ENCODE results near the gene PCBP3.
"Not testable (repeated sequence)": the region's sequence is repeated elsewhere in the genome, so short reads cannot be mapped to it uniquely, and the experiment has no call there.

Gene PCBP3

DNA sequence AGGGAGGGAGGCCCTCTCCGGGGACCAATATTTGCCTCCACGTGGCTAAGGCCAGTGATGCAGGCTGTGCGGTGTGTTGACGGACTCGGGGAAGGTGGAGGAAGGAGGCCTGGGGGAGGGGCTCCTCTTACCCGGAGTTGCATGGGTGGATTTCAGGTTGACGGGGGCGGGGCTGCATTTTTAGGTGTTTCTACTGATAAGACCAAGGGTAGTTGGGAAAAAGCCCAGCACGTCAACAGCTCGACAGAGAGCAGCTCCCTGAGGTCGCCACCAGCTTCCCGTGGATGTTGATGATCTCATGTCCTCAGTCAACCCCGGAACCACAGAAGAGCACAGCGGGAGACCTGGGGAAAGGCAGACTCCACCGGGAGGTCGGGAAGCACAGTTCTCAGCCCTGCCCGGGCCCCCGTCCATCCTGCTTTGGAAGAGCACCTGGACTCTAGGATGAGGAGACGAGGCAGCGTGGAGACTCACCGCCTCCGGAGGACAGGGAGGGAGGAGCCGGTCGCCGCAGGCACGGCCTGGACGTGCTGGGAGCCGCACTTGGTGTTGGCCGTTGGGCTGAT lies 305.1 kb downstream of the PCBP3 start:
- no peak for DNase-seq (ENCODE audit: low spot score)

DNA sequence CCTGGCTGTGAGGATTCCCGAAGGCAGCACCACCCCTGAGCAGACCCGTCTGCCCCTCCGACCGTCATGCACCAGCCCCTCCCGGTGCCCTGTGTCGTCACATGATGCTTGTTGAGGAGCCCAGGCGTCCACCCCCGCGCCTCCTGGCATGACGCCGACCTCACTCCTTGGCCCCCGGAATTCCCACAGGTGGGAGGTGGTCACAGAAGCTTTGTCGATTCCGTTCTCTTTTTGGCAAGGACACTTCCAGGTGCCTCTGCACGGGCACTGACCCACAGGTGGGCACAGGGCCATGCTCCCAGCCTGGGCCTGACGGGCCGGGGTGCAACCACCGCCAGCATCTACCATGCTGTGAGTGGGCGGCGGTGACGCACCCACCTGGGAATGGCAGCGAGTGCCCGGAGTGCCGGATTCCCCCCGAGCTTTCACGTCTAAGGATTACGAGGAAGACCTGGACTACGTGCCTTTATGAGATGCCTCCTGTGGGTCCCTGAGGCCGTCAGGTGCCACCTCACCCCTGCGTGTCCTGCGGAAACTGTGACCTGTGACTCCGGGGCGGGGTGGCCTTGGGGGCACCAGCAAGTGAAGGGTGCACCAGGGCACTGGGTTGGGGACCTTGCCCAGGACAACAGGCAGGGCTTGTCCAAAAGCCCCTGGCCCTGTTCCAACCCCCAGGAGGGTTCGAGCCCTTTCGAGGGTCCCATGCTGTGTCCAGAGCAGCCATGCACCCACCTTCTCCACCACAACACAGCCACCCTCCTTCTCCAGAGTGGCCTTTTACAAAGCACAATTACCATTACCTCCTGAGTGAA lies 306.6 kb downstream of the PCBP3 start:
- no peak for DNase-seq (ENCODE audit: low spot score)

DNA sequence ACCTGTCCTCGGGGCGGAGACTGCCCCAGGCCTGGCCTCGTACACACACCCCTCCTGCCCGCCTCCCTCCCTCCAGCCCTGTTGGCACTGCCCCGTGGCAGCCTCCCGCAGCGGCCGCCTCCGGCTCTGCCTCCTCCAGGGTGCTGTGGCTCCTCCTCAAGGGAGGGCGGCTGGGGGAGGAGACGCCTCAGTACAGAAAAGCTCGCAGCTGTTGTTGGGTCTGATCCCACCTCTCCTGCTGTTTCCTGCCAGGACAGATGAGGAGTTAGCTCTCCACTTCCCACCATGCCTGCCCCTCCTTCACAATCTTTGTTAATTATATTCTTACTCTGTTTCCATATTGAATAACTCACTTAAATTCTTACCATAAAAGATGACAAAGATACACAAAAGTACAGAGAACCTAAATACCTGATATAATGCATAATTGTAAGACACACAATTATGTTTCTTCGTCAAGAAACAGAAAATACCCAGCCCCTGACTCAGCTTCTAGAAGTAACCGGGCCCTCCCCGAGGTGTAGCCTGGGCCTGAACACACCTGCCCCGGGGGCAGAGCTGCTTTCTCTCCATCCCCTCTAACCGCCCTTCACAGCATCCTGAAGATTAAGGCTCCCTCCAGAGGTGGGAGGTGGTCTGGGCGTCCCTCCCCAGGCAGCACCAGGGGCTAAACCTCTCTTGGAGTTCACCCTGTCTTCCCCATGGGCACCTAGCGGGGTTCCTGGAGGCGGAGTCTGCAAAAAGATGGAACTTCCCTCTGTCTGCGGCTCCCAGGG lies 307.4 kb downstream of the PCBP3 start:
- DNase-seq (ENCODE audit: low spot score) = no peak

DNA sequence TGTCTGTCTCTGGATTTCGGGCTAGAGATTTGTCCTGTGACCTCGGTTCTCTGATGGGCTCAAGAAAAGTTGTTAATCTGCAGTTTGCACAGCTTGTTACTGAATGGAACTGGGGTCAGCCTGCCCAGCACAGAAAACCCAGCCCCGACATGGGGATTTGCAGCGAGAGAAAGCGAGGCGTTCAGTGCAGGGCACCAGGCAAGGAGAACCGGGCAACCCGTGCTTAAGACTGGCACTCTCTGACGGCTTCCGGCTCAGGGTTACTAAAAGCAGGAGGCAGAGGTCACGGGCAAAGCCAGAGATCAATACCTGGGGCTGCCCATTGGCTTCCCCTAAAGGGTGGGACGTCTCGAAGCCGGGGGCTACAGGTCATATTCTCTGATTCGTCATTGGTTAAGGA lies 308.2 kb downstream of the PCBP3 start:
- no peak for DNase-seq (ENCODE audit: low spot score)

DNA sequence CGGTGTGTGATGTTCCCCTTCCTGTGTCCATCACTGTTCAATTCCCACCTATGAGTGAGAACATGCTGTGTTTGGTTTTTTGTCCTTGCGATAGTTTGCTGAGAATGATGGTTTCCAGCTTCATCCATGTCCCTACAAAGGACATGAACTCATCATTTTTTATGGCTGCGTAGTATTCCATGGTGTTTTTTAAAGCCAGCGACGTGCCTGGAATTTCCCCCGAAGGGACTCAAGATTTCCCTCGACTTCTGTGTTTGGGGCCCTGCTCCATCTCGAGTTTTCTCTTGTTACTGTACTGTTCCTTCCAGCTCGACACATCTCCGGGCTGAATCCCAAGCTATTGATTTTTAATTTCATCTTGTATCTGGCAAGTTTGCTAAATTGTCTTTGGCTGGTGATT lies 309.0 kb downstream of the PCBP3 start:
- DNase-seq (ENCODE audit: low spot score) = not testable (repeated sequence)

DNA sequence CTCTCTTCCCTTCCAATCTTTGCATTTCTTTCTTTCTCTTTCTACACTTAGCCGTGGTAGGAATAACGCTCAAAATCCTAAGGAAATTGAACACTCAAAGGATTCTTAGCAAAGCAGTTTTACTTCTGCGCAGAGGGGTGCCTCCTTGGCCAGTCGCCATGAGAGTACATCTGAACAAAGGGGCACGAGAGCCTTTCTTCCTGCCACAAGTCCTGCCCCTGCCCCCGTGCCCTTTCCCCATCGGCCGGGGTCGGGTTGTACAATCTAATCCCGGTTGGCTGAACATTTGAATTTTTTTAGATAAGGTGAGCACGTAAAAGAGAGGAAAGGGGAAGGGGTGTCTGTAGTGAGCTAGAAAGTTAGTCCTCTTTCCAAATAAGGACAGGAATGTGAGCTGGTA lies 309.4 kb downstream of the PCBP3 start:
- DNase-seq (ENCODE audit: low spot score) = no peak

DNA sequence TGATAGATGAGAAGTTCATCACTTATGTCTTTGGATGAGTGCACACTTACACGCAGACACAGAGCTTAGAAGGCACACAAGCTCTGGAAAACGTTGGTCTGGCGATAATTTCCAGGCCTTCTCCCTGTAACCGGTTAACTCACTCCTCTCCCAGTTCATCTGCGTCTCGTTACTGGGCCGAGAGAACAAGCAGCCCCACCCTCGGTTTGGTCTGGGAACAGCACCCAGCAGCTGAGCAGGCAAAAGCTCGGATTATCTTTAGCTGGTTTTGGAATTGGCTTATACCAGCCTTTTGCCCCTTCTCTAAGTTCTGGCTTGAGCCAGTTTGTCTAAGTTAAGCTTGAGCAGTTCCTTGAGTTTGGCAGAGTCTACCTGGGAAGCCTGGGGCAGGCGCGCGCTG lies 310.7 kb downstream of the PCBP3 start:
- DNase-seq (ENCODE audit: low spot score) = no peak

DNA sequence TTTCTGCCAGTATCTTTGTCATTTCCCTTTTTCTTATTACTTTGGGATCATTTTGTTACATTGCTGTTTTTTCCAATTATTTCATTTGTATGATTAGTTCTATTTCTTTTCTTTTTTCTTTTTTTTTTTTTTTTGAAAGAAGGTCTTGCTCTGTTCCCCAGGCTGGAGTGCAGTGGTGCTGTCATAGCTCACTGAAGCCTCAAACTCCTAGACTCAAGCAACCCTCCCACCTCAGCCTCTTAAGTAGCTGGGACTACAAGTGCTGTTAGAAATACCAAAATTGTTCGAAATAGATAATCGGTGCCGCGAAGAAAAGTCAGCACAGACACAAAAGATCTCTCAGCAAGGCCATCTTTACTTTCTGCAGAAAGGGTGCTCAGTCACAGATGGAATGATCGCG lies 311.4 kb downstream of the PCBP3 start:
- DNase-seq (ENCODE audit: low spot score) = no peak

DNA sequence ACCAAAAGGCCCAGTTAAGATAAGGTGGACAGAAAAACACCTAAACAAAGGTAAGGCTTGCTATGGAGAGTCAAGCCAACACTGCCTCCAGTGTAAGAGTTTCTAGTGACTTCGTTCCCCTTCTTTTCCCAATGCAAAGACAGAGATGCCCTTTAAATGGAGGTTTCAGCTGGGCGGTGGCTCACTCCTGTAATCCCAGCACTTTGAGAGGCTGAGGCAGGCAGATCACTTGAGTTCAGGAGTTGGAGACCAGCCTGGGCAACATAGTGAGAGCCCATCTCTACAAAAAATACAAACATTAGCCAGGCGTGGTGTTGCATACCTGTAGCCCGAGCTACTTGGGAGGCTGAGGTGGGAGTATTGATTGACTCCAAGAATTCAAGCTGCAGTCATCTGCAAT lies 314.0 kb downstream of the PCBP3 start:
- no peak for DNase-seq (ENCODE audit: low spot score)

DNA sequence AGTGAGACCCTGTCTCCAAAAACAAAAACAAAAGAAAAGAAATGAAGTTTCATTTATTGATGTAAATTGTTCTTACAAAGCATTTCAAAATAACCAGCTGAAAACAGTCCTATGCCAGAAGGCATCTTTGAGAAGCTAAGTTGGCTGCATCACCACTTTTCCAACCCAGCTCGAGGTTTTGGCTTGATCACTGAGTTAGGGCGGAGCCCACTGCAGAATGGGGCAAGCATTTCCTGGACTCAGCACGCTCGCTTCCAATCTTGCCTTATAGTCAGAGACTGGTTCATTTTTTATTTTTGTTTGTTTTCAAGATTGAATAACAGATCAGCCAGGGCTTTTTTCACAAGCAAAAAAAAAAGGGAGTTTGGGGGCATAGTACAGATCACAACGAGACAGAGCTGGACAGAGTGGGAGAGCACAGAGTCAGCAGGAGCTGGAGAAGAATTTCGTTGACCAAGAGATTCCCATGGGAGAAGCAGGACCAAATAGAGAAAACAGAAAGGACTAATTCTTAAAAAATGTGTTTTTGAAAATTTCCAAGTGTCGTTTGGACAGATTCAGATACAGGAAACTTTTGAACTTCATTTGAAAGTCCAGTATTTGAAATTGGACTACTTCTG lies 314.6 kb downstream of the PCBP3 start:
- no peak for DNase-seq (ENCODE audit: low spot score)

DNA sequence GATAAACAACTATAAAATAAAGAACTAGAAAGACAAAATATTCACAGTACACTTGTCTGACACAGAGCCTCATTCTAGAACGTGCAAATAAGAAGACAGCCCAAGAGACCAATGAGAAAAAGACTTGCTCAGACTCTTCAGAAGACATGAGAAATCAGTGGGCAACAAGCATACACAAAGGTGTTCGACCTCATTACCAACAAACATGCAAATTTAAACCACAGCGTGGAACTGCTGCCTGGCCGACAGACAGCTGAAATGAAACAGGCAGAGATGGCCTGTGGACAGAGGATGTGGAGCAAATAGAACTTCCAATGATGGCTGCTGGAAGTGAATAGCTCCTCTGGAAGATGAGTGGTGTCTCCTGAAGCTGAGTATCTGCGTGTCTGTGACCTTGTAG lies 315.7 kb downstream of the PCBP3 start:
- no peak for DNase-seq (ENCODE audit: low spot score)

DNA sequence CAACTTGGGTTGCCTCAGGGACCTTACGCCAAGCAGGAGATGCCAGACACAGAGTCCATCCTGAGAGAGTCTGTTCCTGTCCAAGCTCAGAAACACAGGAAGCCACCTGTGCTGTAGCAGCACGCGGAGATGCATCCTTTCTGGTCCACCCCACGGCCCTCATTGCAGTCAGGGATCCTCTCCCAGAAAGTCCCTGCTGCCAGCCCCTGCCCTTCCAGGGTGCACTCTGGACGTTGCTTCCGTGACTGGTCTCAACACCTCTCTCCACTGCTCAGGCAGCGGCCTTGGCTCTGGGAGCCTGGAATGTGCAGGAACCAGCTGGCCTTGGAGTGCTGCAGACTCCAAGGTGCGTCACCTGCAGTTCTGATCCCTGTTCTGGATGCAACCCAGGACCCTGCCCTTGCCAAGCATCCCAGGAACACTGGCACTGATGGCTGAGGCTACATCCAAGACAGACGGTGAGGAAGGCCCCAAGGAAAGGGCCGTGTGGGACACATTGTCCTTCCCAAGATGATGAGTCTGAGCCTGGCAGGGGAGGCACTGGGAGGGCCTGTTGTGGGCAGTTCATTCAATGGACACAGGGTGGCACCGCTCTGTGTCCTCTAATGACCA lies 316.4 kb downstream of the PCBP3 start:
- no peak for DNase-seq (ENCODE audit: low spot score)

DNA sequence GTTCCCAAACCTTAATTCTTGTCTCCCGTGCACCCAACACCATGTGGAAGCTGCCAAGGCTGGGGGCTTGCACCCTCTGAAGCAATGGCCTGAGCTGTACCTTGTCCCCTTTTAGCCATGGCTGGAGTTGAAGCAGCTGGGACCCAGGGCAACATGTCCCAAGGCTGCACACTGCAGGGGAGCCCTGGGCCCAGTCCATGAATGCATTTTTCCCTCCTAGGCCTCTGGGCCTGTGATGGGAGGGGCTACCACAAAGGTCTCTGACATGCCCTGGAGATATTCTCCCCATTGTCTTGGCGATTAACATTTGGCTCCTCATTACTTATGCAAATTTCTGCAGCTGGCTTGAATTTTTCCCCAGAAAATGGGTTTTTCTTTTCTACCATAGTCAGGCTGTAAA lies 317.9 kb downstream of the PCBP3 start:
- DNase-seq (ENCODE audit: low spot score) = not testable (repeated sequence)

DNA sequence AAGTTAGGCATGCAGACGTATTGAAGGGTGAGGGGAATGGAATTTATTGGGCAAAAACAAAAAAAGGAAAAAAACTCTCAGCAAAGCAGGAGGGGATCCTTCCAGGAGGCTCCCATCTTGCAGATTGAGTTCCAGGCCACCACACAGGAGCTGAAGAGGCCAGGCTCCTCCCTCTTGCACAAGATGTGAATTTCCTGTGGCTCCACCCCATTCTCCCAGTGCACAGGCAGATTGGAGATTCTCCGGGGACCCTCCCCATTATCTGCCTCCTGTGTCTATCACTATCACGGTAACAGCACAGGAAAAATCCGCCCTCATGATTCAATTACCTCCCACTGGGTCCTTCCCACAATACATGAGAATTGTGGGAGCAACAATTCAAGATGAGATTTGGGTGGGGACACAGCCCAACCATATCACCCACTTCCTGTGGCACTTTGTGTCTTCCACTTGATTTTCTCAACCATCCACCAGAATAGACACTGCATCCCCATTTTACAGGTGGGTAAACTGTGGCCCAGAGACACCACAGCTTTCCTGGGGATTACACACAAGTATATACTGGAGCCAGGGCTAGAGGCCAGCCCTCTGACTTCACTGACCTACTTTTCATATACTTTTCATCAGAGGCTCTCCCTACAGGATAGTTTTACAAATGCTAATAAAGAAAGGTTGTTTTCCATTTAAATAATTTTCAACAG lies 319.2 kb downstream of the PCBP3 start:
- no peak for DNase-seq (ENCODE audit: low spot score)

DNA sequence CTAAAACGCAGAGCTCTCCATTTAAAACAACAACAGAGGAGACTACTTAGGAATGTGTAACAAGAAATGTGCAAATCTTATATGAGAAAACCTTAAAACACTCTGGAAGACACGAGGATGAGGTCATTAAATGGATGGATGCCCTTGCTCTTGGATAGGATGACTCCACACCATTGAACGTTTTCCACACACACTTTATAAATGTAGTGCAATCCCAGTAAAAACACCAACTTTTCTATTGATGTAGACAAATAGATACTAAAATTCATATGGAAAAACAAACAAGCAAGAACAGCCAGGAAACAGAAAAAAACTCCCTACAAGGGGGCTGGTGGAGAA lies 319.7 kb downstream of the PCBP3 start:
- DNase-seq (ENCODE audit: low spot score) = no peak

DNA sequence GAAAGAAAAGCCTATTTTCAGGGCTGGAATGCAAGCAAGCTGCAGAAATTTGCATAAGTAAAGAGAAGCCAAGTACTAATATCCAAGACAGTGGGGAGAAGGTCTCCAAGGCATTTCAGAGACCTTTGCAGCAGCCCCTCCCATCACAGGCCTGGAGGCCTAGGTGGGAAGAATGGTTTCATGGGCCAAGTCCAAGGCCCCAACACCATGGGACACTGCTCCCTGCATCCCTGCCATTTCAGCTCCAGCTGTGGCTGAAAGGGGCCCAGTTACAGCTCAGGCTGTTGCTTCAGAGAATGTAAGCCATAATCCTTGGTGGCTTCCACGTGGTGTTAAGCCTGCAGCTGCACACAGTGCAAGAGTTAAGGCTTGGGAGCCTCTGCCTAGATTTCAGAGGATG lies 321.1 kb downstream of the PCBP3 start:
- DNase-seq (ENCODE audit: low spot score) = no peak

DNA sequence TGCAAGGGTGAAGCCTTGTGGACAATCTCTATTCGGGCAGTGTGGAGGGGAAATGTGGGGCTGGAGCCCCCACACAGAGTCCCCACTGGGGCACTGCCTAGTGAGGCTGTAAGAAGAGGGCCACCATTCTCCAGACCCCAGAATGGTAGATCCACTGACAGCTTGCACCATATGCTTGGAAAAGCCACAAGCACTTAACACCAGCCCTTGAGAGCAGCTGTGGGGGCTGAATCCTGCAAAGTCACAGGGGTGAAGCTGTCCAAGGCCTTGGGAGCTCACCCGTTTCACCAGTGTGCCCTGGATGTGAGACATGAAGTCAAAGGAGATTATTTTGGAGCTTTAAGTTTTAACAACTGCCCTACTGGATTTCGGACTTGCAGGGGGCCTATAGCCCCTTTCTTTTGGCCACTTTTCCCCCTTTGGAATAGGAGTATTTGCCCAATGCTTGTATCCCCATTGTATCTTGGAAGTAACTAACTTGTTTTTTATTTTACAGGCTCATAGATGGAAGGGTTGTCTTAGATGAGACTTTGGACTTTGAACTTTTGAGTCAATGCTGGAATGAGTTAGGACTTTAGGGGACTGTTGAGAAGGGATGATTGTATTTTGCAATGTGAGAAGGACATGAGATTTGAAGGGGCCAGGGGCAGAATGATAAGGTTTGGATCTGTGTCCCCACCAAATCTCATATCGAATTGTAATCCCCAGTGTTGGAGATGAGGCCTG lies 321.7 kb downstream of the PCBP3 start:
- DNase-seq (ENCODE audit: low spot score) = no peak

DNA sequence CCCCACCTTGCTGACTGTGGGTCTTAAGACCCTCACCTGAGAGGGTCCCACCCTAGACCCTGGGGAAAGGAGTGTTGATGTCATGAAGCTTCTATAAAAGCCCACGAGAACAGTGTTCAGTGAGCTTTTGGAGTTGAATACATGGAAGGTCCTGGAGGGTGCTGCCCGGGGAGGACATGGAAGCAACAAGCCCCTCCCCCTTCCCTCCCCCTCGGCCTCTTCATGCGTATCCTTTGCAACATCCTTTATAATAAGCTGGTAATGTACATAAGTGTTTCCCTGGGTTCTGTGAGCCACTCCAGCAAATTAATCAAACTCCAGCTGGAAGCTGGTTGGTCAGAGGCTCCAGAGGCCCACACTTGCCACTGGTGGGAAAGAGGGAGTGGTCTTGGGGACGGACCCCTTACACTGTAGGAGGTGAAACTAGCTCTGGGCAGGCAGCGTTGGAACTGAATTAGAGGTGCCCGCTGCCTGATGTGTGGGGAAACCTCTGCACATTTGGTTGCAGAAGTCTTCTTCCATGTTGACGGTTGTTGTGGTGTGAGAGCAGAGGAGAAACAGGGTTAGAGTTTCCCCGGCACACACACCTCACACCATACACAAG lies 323.4 kb downstream of the PCBP3 start:
- DNase-seq (ENCODE audit: low spot score) = no peak

DNA sequence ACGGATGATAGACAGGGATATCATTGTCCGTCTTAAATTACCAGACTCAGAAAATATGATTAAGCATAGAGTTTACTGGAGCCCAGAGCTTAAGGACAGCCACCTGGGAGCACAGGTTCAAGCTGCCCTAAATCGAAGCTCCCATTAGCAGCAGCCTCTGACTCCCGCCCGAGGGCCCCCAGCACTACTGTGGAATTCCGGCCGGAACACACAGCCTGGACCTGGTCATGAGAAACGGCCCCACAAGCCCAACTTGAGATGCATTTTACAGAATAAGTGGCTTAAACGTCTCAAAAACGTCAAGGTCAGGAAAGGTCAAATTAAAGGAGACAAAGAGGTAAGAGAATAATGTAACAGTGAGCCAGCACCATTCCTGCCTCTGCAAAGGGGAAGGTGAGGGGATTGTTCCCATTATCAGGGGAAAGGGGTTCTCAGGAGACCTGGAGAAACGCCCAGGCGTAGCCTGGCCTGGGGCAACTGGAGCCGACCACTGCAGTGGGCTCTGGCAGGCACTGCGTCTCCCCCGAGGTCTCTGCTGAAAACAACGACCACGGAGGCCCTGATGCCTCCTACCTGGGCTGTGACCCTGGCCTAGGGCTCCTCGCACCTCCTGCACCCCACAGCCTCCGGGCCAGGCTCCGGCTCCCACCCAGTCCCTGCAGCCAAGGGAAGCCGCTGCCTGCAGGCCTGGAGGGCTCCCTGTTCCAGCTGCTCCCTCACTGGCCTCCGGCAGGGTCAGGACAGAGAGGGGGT lies 326.6 kb downstream of the PCBP3 start:
- no peak for DNase-seq (ENCODE audit: low spot score)
